GM21576 (cell line): ENCODE measurements around the gene DPY30.

Source experiments
- ATAC-seq: cut with Tn5 transposase; IDR thresholded peaks from one replicate; pipeline ENCODE4 v1.9.1; 2021; ENCODE audit warnings: mild to moderate bottlenecking, moderate library complexity; ENCODE audit not compliant: unreplicated experiment

Gene DPY30

DNA sequence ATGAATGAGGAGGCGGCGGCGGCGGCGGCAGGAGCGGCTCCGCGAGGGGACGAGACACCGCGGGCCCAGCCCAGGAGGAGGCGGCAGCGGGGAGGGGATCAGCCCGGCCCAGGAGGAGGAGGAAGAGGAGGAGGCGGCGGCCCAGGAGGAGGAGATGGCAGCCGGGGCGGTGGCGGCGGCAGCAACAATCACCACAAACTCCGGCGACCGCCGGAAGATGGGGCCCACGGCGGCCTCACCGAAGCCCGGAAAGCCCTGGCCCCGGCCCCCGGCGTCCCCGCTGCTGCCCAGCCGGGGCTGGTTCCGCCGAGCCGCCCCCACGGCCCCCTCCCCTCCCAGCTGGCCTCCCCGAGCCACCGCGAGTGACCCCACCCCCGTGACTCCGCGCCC is 29.3 kb downstream of the DPY30 start:
- peak; percentile 49 for ATAC-seq

DNA sequence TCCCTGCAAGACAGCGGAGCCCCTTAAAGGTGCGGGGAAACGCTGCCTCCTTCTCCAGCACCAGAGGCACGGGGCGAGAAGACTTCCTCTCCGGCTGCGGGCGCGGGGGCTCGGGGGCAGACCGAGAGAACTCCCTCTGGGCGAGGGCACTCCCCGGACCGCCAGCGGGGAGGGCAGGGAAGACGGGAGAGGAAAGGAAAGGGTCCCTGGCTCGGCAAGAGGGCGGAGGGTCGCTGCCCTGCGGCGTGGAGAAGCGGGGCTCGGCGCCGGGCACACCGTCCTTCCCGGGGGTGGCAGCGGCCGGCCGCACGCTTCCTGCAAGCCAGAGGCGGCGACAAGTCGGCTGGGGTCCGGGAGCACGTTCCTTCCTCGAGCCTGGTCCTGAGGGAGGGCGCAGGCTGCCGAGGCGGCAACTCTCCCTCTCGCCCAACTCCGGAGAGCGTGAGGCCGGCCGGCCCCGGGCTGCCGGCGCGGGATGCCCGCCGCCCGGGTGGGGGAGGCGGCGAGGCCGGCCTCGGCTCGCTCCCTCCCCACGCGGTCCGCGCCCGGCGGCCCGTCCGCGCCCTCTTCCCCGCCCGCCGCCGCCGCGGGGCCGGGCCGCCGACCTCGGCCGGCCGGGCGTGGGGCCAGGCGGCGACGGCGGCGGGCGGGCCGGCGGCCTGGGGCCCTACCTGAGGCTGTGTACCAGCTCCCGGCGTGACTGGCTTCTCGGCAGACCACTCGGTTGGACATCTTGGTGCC is 29.9 kb downstream of the DPY30 start:
- ATAC-seq, result peak; percentile 13

DNA sequence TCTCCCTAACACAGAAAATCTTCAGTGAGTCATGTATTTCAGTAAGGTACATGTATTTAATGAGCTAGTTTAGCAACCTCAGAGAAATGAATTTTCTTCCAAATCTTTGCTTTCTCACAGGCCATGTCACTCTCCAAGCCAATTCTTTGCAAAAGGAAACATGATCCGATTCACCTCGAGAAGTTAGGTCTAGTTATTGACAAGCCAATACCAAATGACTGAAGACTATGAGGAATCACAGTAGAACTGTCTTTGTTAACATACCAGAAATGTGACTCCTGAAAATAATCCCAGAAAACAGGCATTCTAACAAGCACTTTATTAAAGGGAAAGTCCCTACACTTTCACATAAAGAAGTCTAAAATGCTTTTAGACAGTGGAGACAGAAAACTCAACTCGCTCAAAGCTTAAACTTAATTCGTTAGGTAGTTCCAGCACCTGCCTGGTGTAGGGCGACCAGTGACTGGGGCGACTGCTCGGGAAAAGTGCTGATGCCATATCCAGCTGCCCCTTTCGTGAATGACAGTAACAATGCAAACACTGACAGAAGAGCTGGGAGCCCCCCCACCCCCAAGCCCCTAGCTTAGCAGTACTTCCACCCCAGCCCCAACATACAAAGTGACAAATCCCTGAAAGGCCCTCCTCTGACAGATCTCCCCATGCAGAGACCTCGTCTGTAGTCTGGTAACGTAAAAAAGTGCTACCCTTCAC is 30.6 kb downstream of the DPY30 start:
- no peak for ATAC-seq

- ATAC-seq, result no peak
Observed at GRCh38 chr2:32007121-32007391, 32.5 kb downstream of the DPY30 start.

GRCh38 chr2:32005371-32005976 is 34.1 kb downstream of the DPY30 start:
- no peak for ATAC-seq

DNA sequence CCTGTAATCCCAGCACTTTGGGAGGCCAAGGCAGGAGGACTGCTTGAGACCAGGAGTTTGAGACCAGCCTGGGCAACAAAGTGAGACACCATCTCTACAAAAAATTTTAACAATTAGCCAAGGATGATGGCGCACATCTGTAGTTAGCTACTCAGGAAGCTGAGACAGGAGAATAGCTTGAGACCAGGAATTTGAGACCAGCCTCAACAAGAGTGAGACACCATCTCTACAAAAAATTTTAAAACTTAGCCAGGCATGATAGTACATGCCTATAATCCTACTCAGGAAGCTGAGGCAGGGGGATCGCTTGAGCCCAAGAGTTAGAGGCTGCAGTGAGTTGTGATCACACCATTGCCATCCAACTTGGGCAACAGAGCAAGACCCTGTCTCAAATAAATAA is 35.8 kb downstream of the DPY30 start:
- ATAC-seq, result no peak

- no peak for ATAC-seq
Observed at GRCh38 chr2:32002406-32002805, 37.2 kb downstream of the DPY30 start.

DNA sequence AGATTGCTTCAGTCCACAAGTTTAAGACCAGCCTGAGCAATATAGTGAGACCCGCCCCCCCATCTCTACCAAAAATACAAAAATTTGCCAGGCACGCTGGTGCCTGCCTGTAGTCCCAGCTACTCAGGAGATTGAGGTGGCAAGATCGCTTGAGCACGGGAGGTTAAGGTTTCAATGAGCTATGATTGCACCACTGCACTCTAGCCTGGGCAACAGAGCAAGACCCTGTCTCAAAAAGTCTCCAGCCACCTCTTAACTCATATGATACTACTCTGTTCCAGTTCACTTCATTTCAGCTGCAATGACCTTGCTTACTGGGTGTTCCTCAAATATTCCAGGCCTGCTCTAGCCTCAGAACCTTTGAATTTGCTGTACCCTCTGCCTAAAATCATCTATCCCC is 40.2 kb downstream of the DPY30 start:
- no peak for ATAC-seq

DNA sequence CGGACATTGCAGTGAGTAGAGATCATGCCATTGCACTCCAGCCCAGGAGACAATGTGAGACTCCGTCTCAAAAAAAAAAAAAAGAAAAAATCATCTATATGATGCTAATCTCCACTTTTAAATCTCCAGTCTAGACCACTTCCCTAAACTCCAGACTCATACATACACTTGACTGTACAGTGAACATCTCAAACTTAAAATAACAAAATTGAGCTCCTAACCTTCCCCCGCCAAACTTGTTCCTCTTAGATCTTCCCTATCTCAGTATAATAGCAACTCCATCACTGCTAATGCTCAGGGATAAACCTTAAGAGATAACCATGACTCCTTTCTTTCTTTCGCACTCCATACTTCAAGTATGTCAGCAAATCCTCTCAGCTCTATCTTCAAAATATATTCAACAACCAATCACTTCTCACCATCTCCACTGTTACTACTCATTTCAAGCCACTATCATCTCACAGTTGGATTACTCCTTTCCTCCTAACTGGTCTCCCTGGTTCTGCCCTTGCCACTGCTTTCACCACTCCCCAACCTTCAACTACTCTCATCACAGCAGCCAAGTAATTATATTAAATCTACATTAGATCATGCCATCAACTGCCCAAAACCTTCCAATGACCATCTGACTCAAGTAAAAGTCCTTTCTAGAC is 40.7 kb downstream of the DPY30 start:
- no peak for ATAC-seq

GRCh38 chr2:31997653-31998052 is 42.0 kb downstream of the DPY30 start:
- no peak for ATAC-seq

DNA sequence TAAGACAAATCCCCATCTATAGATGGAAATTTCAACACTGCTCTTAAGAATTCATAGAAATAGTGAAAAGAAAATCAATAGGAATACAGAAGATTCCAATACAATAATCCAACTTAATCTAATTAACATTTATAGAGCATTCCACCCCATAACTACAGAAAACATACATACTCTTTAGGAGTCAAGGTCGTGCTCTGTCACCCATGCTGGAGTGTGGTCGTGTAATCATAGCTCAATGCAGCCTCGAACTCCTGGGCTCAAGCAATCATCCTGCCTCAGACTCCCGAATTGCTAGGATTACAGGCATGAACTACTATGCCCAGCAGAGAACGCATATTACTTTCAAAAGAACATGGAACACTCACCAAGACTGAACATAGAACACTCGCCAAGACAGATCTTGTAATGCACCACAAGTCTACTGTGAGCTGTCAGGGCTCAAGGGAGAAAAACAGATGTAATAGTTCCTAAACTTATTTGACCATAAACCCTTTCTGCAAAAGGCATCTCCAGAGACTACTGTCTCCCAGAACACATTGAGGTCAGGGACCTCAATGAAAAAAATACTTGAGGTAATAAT is 42.9 kb downstream of the DPY30 start:
- no peak for ATAC-seq

DNA sequence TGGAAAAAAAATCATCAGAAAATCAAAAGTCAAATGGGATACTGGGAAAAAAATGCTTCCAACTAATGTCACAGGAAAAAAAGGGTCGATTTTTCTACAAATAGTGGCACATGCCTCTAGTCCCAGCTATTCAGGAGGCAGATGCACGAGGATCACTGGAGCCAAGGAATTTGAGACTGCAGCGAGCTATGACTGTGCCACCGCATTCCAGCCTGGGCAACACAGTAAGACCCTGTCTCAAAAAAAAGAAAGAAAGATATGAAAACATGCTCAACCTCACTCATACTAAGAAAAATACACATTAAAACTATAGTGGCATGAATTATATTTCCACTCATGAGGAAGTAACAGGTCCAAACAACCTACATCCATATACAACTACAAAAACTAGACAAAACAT is 46.7 kb downstream of the DPY30 start:
- ATAC-seq, result no peak

DNA sequence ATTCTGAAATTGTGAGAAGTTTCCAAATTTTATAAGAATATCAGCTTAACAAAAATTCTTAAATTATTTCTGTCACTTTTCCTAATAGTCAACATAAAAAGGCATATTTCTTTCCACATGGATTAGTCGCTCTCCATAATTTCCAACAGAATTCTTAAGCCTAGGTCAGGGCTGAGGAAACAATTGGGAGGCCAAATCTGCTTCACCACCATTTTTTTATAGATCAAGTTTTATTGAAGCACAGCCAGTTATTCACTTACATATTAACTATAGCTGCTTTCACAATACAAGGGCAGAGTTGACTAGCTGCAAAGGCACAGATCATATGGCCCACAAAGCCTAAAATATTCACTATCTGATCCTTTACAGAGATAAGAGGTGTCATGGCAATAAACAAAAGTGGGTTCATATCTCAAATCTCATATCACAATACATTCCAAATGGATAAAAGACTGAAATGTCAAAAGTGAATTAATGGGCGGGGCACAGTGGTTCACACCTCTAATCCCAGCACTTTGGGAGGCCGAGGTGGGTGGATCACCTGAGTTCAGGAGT is 47.5 kb downstream of the DPY30 start:
- ATAC-seq, result no peak

GRCh38 chr2:31989946-31990345 is 49.7 kb downstream of the DPY30 start:
- no peak for ATAC-seq

DNA sequence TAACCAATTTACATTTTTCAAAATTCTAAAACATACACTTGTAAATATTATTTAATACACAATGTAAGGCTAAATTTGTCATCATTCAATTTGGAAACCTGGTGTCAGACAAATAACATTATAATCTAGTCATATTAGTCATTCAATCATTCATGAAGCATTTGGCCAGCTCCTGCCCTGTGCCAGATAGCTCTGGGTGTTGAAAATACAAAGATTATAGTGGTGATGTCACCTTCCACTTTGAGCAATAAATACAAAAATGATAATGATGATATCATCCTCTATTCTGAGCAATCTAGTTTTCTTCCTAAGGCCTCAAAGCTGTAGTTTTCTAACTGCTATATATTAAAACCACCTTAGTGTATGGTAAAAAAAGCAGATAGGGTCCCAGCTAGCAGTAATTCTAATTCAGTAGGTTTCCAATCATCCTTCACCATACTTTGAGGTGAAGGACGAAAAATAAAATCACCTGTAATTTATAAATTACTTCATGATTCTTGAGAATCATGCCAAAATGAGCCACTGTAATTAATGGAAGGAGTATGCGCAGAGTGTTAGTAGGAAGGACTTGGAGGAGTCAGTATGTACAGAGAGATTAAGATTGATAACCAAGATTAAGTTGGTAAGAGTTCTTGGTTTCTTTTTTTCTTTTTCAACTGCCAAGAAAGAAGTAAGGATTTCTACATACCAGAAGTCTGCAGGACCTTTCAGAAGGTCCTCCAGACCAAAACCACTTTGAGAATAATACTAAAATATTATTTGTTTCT is 52.0 kb downstream of the DPY30 start:
- ATAC-seq, result no peak

DNA sequence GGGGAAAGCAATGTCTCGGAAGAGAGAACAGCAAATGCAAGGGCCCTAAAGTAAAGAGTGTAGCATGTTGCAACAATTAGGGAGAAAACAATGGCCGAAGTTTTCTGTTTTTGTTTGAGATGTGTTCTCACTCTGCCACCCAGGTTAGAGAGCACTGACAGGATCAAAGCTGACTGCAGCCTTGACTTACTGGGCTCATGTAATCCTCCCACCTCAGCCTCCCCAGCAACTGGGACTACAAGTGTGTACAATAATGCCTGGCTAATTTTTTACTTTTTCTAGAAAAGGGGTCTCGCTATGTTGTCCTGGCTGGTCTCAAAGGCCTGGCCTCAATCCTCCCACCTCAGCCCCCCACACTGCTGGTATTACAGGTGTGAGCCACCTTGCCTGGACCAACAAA is 52.7 kb downstream of the DPY30 start:
- no peak for ATAC-seq

DNA sequence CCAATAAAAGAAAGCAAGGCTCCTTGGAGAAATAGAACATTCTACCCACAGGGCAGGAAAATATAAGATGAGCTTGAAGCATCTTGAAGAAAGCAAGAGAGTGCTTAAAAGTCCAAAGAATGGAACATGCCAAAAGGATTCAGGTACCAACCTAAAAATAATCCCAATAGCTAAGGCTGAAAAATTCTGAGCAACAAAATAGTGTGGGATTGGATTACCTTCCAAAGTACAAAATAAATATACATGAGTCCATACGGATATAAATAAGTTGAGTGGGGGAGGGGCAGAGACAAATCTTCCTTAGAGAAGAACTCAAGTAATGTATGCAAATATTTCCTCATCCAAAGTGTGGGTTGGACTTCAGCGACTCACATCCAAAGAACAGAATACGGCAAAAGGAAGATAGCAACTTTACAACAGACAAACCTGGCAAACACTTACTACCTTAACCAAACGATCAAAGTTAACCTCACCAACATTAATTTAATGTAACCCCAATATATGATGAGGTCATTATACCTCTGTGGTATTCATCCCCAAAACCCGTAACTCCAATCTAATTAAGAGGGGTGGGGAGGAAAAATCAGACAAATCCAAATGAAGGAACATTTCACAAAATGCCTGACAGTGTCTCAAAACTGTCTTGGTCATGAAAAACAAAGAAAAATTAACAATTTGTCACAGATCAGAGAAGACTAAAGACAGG is 55.7 kb downstream of the DPY30 start:
- no peak for ATAC-seq

DNA sequence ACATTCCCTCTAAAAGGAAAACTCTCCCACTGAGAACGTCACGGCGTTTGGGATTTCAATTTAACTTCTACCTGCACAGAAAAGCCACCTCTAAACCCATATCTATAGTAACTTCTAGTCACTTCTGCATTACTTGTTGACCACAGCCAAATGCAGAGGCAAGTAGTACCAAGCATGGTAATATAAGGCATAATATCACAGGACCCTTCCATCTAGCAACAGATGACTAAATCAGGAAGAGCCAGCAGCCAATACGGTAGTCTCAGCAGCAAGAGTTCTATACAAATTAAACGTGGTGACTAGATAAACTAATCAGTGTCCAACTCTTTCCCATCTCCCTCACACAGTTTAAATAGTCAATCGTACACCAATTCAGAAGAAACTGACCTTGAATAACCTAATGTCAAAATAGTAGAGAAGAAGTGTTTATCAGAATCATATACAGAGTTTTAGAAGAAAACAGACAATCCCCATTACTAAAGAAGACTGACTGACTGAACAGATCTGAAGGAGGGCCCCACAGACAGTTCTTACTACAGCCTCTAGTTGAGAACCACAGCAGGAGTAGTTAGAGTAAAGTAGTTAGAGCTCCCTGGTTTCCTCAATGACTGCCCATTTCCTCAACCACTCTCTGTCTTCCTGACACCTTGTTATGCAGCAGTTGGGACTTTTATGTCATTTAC is 58.8 kb downstream of the DPY30 start:
- peak; percentile 98 for ATAC-seq

- no peak for ATAC-seq
Observed at GRCh38 chr2:31979956-31980355, 59.6 kb downstream of the DPY30 start.
